ENCODE measurements around the gene EXOC3L4.
"Not testable (repeated sequence)": the region's sequence is repeated elsewhere in the genome, so short reads cannot be mapped to it uniquely, and the experiment has no call there.

Gene EXOC3L4

DNA sequence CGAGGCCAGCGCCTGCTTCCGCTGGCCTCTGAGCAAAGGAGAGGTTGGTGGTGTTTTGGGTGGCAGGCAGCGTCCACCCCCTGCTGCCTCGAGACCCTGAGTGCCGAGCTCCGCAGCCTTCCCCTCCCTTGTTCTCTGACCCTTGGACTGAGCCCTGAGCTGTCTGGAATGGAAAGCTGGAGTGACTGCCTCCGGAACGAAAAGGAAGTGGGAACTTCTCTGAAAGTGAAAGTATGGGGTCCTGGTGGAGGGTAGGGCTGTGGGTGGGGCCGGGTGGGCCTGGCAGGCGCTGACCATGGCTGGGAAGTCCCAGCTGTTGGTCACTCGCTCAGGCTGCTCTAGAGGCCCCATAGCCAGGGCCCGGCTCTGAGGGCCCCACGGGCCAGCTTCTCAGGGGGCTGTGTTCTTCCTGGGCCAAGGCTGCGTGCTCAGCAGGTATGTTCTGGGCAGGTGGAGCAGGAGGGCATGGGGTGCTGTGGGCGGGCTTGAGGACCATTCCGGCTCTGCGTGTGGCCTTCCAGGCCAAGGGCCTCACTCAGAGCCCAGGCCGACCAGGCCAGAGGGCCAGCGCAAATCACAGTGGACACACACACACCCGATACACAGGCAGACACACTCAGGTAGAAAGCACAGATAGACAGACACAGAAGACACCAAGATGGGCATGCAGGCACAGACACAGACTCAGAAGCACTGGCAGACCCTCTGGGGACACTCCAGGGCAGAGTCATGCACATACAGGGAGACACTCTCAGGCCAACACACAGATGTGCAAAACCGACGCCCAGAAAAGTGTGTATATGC lies at the start of gene EXOC3L4:
EXOC3L4 (plus strand) TSS at position 320 of the 804 bp plus-strand sequence. CDS start 5,495 bp downstream, outside the sequence.
- no peak for DNase-seq

DNA sequence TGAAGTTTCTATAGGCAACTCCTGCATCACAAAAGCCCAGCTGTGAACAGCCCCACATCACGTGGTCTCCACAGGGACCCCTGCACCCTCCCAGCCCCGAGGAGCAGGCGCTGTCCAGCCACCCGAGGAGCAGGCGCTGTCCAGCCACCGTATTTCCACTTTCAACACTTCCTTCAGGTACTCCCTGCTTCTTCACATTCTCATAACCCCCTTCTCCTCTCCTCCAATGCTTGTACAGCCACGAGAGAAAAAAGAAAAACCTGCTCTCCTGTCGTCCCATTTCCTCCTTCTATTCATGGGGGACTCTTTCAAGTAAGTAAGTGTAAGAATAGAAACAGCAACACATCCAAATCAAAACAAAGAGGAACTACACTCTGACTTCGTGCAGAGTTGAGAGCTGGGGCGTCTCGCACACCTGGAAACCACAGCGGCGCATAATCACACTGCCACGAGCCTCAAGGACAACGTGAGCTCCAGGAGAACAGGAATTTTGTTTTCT lies 49.1 kb upstream of the EXOC3L4 start:
- DNase-seq = no peak

DNA sequence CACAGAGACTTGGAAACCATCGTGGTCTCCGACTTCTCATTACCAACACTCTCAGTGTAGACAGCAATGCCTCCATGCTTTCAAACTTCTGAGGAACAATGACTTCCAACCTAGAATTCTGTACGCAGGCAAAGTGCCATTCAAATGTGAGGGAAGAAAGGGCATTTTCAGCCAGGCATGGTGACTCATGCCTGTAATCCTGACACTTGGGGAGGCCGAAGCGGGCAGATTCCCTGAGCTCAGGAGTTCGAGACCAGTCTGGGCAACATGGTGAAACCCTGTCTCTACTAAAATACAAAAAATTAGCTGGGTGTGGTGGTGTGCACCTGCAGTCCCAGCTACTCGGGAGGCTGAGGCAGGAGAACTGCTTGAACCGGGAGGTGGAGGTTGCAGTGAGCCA lies 47.1 kb upstream of the EXOC3L4 start:
- not testable (repeated sequence) for DNase-seq

DNA sequence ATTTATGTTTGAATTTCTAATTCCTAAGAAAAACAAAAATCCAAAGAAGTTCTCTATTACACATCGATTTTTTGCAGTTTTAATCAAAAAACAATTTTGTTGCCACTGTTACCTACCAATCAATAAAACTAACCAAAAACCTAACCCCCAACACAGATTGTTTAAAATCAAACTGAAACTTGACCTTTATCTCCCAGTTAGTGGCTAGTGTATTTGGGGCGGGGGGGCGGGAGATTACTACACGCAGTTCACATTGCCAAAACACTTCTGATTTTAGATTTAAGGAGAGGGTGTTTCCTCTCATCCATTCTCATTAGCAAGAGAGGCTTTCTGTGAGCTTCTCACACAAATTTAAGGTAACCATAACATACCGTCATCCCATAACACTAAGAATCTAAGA lies 43.6 kb upstream of the EXOC3L4 start:
- no peak for DNase-seq

DNA sequence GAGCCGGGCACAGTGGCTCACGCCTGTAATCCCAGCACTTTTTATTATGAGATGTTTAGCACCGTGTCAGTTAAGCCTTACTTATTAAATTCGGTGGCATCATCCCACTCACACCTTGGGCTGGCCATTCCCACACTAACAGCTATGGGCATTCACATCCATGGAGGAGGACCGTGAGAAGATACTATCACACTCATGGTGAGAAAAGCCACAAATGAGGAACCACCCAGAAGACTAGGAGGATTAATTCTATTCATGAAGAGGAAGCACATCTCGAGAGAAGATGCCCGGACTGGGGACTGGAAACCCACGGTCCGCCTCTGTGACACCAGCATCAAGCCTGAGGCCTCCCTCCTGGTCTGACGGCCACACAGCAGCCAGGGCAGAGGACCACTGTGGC lies 42.1 kb upstream of the EXOC3L4 start:
- DNase-seq = no peak

DNA sequence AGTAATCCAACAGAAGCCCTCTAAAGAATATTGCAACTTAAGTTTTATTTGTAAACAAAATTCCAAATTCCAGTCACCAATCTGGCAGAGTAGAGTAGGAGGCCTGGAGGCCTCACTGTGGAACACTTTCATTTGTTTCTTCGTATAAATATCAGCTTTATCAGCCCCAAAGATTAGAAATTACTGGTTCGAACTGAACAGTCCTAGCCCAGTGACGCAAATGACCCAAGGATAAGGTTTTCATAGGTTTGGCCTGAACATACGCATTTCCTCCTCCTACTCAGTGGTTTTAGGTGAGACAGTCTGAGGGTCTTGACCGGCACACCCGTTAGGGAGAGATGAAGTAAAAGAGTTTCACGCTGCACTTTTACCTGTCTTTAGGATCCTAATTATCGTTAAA lies 38.8 kb upstream of the EXOC3L4 start:
- DNase-seq = no peak

DNA sequence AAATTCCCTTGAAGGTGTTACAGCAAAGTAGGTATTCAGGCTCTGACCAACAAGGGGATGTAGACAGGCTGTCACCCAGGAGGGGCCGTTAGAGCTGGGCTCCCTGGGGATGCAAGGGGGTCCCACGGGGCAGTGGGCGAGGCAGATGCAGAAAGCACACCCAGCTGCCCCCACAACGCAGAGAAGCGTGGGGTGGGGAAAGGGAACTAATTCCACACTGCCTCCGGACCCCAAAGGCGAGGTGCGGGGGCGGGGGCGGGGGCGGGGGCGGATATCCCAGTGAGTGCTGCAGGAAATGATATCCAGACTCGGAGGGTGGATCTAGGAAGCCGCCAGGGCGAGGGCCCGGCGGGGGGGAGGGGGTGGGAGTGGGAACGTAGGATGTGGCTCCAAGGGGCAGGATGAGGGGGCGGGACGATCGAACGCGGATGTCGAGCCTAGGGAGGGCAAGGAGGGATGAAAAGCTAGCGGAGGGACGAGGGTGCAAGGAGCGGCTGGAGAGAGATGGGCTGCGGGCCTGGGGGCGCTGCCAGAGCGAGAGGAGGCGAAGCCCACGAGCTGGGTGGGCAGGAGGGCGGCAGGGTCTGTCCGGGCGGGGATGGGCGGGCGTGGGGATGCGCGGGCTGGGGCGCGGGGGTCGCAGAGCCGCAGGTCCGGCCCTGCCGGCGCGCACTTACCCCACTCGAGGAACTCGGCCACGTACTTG lies 38.0 kb upstream of the EXOC3L4 start:
- DNase-seq = no peak

DNA sequence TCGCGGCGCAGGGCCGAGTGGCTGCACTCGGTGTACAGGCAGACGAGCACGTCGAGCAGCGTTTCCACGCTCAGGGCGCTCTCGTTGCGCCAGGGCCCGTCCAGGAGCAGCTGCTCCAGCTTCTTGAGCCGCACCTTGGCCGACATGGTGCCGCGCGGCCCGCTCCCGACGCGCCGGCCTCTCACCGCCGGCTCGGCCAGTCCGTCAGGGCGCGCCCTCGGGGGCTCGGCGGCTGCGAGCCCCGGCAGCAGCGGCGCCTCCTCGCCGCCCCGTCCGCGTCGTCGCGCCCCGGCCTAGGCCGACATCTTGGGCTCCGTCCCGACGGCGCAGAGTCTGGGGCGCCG lies 37.5 kb upstream of the EXOC3L4 start:
- DNase-seq = no peak

DNA sequence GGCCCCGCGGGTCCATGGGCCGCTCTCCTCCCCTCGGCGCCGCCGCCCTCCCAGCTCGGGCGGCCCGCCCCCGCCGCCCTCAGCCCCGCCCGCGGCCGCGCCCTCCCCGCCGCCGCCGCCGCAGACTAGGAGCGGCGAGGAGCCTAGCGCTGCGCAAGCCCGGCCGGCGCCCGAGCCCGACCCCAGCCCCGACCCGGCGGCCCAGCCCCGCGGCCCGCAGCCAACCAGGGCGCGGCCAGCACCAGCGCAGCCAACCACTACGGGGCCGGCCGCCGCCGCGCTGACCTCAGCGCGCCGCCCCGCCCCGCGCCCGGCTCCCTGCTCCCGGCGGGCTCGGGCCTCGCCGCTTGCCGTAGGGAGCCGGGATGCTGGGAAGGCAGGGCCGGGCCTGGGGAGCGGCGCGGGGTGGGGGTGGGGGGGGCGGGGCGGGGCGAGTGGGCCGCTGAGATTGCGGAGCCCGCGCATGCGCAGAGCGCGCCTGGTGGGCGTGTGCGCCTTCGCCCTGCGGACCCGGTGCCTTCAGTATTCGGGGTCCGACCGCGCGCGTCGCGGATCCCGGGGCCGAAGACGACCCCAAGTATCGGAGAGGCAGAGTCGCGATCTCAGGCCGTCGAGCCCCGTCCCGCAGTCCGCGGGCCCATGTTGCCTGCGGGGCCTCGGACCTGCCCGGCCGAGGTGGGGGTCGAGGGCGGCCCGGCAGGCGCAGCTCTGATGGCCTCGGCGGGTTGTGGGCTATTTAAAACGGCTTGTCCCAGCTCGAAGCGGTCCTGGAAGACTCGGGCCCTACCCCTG lies 37.0 kb upstream of the EXOC3L4 start, which contains the start of gene CDC42BPB:
CDC42BPB (minus strand) TSS at position 178 of the 792 bp plus-strand sequence. CDS start 376 bp downstream, outside the sequence.
- DNase-seq = peak; percentile 81

DNA sequence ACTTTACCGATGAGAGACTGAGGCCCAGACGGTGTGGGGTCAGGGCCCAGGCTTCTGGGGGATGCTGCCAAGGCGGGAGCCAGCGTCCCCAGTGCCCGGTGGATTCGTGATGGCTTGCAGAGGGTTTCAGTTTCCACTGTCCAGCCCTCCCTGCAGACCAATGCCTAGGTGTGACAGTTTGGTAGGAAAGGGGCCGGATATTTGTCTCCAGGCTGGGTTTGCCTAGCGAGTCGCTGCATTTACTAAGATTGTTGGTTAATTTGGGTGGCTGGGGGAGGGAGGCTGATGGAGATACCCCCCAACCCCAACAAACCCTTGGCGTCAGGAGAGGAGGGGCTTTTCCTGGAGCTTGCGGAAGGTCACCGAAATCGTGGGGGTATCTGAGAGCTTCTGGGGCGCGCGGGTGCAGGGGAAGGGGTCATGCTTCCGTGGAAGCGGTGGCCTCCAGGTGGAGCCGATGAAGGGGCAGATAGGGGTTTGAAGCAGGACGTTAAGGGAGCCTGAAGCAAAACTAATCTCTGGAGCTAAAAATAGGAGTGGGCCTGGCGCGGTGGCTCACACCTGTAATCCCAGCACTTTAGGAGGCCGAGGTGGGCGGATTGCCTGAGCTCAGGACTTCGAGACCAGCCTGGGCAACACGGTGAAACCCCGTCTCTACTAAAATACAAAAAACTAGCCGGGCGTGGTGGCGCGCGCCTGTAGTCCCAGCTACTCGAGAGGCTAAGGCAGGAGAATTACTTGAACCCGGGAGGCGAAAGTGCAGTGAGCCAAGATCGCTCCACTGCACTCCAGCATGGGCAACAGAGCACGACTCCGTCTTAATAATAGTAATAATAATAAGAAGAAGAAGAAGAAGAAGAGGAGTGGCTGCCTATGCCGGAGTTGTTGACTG lies 36.1 kb upstream of the EXOC3L4 start:
- no peak for DNase-seq

DNA sequence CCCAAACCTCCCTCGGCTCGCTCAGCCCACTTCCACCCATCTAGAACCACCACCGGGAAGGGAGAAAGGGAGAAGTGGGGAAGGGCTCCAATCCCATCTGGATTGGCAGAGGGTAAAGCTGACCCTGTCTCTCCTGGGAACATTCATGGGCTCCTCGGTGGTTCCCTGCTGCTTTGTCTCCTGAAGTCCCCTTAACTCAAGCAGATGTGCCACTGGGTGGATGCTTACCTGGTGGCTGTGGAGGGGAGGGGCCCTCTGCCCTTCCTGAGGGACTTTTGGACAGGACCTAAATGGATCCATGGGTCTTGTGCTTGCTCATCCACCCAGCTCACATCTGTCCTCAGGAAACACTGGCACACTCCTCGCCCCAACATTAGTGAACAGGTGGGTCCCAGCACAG lies 35.0 kb upstream of the EXOC3L4 start:
- DNase-seq = no peak

DNA sequence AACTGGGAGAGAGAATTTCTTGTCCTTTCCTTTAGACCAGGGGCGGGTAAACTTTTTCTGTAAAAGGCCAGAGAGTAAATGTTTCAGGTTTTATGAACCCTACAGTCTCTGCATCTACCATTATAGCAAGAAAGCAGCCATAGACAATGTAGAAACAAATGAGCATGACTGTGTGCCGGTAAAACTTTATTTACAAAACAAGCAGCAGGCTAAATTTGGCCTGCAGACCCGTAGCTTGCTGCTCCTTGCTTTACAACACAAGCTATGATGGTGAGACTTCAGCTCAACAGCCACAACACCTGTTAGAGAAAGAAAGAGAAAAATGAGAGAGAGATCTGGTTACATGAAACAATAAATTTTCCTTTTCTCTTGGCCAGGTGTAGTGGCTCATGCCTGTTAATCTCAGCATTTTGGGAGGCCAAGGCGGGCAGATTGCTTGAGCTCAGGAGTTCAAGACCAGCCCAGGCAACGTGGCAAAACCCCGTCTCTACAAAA lies 33.0 kb upstream of the EXOC3L4 start:
- no peak for DNase-seq

DNA sequence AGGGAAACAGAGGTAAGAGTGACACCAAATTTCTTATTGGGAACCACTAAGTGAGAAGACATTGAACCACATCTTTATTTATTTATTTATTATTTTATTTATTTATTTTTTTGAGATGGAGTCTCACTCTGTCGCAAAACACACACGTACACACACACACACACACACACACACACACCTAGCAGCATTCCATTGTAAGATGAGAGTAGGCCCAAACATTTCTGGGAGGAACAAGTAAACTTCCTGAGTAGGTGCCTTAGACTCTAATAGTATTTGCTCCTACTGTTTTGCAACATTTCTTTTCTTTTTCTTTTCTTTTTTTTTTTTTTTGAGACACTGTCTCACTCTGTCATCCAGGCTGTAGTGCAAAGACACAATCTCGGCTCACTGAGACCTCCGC lies 30.1 kb upstream of the EXOC3L4 start:
- no peak for DNase-seq

DNA sequence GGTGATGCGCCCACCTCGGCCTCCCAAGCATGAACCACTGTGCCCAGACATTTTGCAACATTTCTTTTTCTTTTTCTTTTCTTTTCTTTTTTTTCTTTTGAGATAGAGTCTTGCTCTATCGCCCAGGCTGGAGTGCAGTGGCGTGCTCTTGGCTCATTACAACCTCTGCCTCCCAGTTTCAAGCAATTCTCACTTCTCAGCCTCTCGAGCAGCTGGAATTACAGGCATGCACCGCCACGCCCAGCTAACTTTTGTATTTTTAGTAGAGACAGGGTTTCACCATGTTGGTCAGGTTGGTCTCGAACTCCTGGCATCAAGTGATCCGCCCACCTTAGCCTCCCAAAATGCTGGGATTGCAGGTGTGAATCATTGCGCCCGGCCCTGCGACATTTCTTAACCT lies 29.5 kb upstream of the EXOC3L4 start:
- no peak for DNase-seq

DNA sequence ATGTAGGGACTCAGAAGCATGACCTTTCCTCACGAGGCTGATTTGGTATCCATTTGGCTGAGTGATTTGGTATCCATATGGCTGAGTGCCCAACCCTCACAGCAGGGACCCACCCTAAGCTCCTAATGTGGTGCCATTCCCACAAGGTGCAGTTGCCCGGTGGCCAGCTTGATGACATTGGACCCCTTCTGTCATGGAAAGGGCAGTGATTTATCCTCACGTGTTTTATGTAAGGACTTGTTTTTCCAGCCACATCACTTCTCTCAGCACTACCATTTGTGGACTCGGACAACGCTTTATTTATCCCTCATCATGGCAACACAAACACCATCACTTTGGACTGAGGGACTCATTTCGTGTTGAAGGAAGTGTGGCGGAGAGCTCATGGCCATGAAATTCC lies 28.7 kb upstream of the EXOC3L4 start:
- DNase-seq = no peak

DNA sequence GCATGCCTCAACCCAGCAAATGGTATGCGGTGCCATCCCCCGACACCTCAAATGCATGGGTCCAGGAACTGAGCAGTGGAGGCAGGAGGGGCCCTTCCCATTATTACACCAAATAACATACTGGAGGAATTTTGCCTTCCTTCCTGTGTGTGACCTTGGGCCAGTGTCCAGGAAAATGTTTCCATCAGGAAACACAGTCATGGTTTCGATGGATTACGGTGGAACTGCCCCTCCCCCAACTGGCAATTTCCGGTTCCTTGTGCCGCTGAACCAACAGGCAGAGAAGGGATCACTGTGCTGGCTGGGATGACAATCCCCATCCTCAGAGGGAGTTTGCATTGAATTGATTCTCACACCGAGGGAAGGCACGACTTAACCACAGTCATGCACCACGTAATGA lies 28.1 kb upstream of the EXOC3L4 start:
- DNase-seq = no peak

DNA sequence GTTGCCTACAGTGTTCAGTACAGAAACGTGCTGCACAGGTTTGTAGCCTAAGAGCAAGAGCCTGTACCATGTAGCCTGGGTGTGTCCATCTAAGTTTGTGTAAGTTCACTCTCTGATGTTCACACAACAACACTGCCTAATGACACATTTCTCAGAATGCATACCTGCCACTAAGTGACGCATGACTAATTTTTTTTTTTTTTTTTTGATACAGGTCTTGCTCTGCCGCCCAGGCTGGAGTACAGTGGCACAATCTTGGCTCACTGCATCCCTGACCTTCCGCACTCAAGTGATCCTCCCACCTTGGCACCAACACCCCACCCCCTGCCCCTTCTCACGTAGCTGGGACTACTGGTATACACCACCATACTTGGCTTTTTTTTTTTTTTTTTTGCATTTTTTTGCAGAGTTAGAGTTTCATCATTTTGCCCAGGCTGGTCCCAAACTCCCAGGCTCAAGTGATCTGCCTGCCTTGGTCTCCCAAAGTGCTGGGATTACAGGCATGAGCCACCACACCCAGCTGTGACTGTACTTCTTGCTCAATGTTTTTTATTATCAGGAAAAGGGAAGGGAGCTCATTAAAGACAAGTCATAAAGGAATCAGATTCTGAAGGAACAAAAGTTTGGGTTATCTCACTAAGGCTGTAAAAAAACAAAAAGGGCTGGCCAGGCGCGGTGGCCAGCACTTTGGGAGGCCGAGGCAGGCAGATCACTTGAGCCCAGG lies 27.1 kb upstream of the EXOC3L4 start:
- DNase-seq = no peak

DNA sequence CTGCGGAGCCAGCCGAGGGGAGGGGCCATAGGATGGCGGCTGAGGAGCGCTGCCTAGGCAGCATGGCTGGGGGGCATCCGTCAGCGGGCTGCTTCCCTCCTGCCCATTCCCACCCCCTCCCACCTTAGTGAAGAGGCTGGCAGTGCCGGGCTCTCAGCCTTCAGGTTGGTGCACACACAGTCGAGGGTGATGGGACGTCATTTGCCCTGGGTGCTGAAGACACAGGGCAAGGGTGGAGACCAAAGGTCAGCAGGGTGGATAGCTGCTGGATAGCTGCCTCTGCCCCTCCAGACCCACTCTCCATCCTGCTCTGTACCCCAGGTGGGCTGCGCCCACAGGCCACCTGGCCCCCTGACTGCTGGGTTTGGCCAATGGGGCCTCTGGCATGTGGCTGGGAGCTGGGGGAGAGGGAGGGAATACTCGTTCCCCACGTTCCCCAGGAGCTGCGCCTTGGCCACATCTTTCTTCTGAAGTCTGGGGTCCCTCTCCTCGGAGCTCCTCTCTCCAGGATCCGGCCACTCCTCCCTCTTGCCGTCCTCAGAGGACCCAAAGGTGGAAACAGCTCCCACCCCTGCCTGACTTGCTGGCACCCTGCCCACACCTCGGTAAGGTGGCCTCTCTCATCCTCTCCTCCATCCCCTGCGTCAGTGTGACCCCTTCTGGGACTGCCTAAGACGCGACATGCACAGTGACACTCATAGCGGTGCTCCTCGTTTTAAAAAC lies 26.0 kb upstream of the EXOC3L4 start:
- no peak for DNase-seq

DNA sequence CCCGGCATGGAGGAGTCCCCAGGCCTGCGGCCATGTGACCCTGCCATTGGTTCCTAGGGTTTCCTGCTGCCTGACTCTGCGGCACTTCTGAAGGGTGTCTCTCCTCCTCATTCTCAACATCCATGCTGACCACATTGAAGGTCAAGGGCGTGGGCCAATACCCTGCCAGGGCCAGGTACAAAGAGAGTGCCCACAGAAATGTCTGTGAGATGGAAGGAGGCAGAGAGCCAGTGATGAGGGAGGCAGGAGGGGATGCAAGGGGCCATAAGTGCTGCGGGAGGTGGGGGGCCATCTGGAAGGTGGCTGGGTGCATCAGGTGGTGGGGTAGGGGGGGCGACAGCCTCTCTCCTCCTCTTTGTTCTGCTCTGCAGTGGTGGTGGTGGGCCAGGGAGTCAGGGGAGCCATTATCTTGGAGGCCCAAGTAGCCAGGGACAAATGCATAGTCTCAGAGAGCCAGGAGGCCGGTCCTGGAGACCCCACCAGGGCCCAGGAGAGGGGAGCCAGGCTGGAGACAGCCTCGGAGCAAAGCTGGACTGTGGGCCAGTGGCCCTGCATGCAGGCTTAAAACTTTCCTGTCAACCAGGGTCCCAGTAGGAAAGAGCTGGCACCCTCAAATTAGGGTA lies 24.2 kb upstream of the EXOC3L4 start:
- DNase-seq = no peak

DNA sequence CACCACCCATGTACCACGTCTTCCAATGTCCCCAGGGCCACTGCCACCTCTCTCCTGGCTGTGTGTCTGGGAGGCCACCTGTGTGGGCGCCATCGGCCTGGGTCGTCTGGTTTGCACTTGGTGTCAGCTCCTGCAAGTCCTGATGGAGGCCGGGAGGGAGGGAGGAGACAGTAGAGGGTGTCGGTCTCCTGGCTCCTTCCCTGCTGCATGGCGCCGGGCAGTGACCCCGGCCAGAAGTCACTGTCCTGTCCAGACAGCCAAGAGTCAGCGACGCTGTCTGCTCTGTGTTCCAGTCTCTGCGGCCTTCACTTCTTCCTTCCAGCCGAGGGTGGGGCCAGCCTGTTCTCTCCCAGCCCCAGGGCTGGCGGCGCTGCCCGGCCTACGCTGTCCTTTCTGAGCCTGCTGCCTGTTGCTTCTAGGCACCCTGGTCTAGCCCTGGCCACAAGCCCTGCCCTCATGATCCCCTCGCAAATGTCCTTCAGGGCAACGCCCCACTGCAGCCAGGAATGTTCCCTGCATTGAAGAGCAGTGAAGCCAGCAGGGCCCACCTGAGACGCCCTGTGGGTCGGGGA lies 23.5 kb upstream of the EXOC3L4 start:
- no peak for DNase-seq
